Suppressor macrophage treated with lipopolysaccharide for 1 hour (primary cell): ENCODE measurements around the gene COL13A1.
A peak's percentile ranks its signal among the peaks of the same experiment; 100 is the strongest.

Experiments
- DNase-seq, 3 donors: peaks; one replicate each; pipeline ENCODE4 v3.0.0-alpha.2; 2020 to 2022

COL13A1 gene

DNA sequence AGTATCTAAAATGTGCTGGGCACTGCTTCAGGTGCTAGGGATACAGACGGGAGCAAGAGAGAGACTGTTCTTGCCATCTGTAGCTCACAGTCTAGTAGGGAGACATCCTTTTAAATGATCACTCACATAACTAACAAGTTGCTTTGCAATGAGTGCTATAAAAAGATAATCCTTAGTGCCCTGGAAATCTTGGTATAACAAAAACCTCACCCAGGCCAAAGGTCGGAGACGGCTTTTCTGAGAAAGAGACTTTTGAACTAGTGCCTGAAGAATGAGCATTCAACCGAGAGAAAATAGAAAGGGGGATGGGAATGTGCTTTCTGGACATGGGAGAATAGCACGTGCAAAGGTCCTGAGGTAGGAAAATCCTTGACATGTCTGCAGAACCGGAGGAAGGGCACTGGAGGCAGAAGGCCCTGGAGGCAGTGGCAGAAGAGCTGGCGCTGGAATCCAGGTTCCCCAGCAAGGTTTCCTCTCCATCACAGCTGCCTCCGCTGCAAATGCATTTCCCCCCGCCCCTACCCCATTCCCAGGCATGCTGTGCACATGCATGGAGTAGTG, 89.4 kb downstream of the COL13A1 start:
- no peak for DNase-seq

DNA sequence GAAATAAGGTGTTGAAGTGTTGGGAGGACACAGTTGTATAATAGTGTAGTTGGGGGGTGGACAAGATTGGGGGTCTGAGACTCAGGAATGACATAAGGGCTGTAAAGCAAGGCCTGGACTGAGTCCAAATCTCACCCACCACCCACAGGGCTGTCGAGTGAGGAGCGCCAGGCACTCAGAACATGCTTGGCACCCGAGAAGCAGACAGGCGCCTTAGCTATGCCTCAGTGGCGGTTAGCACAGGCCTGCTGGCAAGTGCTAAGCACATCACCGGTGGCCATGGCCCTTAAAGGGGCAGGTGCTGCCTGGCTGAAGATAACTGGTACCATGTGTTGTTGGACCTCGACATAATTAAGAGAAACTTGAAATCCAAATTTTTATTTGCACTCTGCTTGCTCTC, 90.7 kb downstream of the COL13A1 start:
- no peak for DNase-seq

- DNase-seq = no peak
Measured at GRCh38 chr10:69892816-69893215, 91.1 kb downstream of the COL13A1 start.

DNA sequence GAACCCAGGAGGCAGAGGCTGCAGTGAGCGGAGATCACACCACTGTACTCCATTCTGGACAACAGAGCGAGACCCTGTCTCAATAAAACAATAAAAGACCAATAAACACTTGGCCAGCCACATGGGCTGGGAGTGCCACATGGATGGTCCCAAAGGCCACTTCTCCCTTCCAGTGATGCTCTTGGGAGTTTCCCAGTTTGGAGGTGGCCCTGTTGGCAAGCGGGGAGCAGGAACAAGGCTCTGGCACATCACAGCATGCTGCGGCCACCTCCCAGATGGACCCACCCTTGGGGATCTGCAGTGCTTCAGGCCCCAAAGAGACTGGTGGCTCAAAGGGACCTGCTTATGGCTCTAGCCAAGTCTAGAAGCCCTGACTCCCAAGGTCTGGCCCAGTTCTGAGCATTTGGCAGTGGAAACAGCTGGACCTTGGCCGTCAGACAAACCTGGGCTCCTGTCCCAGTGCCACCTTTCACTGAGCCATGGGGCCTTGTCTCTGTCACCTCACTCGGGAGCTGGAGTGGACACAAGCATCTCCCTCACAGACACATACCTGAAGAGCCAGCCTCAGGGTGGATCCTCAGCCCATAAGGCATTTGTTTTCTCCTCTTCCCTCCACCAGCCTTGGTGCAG, 91.7 kb downstream of the COL13A1 start:
- DNase-seq = no peak

- no peak for DNase-seq
Measured at GRCh38 chr10:69894156-69894555, 92.5 kb downstream of the COL13A1 start.

- peak; percentile 8 to 27 (median 26) for DNase-seq
Measured at GRCh38 chr10:69895759-69896158, 94.1 kb downstream of the COL13A1 start.

DNA sequence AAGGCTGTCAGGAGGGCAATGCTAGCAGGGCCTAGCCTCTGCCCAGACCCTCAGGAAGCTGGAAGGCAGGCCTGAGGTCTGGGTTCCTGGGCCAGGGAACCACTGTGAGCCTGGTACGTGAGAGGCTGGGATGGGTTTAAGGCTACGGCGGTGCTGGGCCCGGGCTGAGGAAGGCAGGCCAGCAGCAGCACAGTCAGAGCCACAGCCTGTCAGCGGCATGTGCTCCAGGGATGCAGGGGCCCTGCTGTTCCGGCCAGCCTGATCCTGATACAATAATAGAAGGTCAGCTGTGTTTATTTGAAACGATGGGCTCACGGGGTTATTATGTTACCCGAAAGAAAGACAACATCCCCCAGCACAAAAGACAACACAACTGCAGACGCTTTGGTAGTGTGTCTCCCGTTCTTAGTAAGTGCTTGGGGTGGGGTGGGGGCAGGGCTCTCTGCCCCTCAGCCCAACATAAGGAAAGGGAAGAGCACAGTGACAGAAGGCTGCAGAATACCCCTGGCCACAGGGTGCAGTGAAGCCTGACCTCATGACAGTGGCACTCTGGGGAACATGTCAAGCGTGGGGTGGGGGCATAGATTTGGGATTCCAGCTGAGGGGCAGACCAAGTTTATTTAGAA, 95.0 kb downstream of the COL13A1 start:
- DNase-seq = no peak

- no peak for DNase-seq
Measured at GRCh38 chr10:69897432-69897831, 95.7 kb downstream of the COL13A1 start.

DNA sequence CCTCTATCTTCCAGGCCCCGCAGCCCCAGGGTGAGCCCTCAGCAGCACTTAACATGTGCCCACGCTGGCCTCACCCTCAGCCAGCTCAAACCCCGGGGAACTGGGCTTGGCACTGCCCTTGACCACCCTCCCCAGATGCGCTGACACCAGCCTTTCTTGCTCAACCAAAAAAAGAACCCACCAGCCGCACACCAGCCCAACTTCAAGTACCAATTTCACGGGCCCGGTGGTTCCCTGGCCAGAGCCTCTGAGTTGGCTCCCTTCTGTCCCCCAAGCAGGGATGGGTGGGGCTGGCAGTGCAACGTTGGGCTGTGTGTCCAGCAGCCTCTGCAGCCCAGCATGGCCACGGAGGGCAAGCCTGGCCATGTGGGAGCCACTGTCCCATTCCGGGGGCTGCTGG, 96.3 kb downstream of the COL13A1 start:
- DNase-seq = no peak

- DNase-seq = no peak
Measured at GRCh38 chr10:69898524-69898923, 96.8 kb downstream of the COL13A1 start.

DNA sequence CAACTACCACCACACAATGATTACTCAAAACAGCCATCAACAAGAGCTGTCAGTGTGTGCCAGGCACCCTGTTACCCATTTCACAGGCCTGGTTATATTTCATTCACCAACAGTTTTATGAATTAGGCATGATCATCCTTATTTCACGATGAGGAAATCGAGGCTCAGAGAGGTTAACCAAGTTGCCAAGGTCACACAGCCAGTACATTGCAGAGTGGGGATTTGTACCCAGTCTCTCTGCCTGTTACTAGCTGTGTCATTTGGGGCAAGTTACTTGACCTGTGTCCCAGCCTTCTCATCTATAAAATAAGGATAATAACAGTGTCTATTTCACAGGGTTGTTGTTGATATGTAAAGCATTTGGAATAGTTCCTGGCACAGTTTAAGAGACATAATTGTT, 97.2 kb downstream of the COL13A1 start:
- DNase-seq = no peak

DNA sequence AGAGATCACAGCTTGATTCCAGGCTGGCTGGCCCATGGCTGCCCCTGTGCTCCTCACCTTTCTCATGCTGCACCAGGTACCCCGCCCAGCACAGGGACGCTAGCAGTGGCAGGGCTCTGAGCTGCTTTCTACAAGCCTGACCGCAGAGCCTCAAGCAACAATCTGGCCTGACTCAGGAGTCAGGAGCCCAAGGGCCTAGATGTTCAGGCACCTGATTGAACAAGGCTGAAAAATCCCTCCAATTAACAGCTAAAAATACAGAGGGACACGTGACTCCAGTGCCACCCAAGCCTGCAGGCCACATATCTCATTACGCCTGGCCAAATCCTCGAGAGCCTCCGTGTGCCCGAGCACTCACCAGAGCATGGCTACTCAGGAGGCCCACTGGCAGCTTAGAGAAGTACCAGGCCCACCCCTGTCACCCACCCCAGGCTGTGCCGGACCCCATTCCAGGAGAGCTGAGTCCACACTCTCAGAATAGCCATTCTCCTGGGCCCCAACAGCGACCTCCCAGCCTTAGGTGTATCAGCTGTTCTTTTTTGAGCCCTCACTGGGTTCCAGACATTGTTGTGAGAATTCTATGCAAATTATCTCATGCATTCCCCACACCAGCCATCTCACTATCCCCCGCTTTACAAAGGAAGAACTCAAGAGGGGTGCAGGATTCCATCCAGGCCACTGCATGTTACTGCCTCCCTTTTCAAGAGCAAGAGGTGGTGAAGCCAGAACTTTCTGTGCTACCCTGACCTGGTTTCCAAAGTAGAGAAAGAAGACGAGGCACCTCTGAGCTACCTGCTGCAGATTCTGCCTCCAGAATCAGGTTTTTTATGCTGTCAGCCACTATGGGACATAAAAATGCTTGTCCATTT, 98.3 kb downstream of the COL13A1 start:
- DNase-seq = no peak

- DNase-seq = no peak
Measured at GRCh38 chr10:69901022-69901421, 99.3 kb downstream of the COL13A1 start.

DNA sequence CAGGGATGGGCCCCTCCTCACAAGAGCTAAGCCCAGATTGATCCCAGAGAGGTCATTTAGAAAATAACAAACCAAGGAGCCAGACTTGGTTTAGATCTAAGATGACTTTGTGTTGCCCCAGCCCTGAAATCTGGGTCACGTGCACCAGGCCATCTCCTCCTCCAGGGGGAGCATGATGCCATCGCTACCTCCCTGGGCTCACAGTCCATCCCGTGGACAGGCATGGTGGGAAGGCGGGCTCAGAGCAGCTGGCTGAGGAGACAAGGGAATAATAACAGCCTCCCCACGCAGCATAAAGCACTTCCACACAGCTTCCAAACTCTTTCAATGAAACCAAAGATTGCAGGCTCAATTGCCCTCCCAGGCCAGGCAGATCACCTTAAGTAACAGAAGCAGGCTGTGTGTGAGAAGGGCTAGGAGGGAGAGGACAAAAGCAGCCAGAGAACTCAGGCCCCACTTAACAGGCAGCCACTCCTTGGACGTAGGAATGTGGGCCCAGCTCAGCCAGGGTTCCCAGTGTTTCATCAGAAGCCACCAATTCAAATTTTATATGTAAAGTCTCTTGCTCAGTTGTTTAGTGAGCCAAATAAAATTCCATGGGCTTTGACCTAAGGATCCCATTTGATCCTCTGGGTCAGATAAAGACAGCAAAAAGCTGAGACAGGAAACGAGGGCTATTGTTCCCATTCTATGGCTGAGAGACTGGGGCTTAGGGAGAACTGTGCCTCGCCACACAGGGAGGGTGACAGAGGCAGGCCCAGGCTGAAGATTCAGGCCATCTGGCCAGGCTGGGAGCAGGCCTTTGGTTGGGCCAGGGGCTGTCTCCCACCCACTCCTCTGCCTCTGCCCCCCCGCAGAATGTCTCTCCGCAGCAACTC, 100.2 kb downstream of the COL13A1 start:
- peak; percentile 49 to 67 (median 57) for DNase-seq

DNA sequence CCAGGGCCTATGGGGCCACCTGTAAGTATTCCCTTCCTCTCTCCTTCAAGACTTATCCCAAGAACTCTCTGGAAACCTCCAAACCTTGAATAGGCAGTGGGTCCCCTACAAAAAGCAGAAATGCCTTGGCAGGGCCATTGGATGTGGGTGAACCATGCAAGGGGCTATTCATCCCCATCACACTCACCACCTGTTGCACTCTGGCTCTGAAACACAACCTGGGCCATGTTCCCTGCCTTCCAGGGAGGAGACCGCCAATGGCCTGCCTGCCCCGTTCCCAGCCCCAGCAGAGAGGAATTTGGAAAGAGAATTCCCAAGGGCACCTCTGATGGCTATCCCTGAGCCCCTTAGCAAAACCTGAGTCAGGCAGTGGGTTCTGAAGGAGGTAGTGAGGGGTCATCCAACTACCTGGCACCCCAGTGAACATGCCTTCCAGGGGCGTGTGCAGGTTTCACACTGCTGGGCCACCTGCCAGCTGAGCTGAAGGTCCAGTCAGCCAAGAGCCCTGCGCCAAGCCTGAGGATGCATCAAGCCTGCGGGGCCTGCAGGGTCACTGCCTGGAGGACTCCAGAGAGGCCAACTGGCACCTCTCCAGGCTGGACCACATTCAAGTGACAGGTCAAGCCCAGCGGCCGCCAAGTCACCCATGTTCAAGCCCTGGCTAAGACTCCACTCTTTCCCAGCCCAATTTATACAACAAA, 101.3 kb downstream of the COL13A1 start:
- no peak for DNase-seq

DNA sequence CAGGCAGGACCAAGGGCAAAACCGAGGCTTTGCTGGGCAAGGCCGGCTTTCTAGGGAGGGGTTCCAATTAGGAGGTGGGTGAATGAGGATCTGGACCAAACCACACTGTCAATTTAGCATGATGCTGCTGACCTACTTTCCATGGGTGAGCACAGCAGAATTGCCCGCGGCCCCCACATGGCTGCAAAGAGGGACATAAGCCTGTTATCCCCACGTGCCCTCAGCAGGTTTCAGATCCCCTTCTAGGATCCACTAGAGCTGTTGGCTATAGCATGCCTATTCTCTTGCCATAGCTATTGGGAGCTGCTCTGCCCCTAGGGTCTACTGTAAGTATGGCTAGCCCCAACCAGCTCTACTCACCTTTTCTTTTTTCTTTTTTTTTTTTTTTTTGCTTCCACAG, 102.8 kb downstream of the COL13A1 start:
- peak in 1 of 3 donors; percentile 7 for DNase-seq

GRCh38 chr10:69906425-69906824, 104.7 kb downstream of the COL13A1 start:
- peak in 1 of 3 donors; percentile 15 for DNase-seq

GRCh38 chr10:69907517-69907916, 105.8 kb downstream of the COL13A1 start:
- DNase-seq = no peak

GRCh38 chr10:69908124-69908523, 106.4 kb downstream of the COL13A1 start:
- no peak for DNase-seq

GRCh38 chr10:69910561-69910960, 108.9 kb downstream of the COL13A1 start:
- no peak for DNase-seq

GRCh38 chr10:69911613-69912528, 110.2 kb downstream of the COL13A1 start:
- DNase-seq = no peak
